GM12878 (cell line): ENCODE measurements around the gene FAM217B. TPM values are rescaled to one million over a fixed set of nuclear protein-coding genes. Genes with fewer than 3 reads are reported as not detected.

Experiments used
- ATAC-seq: fragments of 200-7000 bp; cut with Tn5 transposase; 3 replicates; pipeline ENCODE4 v1.9.1; 2020; ENCODE audit warnings: mild to moderate bottlenecking, moderate library complexity
- BruUV-seq: library from RNA; stranded (reverse); fragments of 400-500 nt; replicated peaks from 2 replicates; lab custom pipeline; 2021; lab: Mats Ljungman, UMichigan
- CTCF ChIA-PET: fragments of 300-600 bp; sonication (Branson Sonifier 250); formaldehyde crosslinking; extraction: SDS; loops from one replicate; lab custom pipeline; 2021; ENCODE audit warnings: inconsistent platforms; lab: Yijun Ruan, JAX
- POLR2A ChIA-PET: fragments of 350-600 bp; formaldehyde crosslinking; extraction: SDS; loops from one replicate; lab custom pipeline; 2021; ENCODE audit warnings: inconsistent platforms; lab: Charles Lee
- RAD21 ChIA-PET: fragments of 300-600 bp; sonication (Branson Sonifier 250); formaldehyde crosslinking; loops from one replicate; lab custom pipeline; 2023; ENCODE audit warnings: antibody characterized with exemption; ENCODE audit not compliant: unreplicated experiment; lab: Charles Lee
- SMC1A ChIA-PET: fragments of 300-600 bp; sonication (Branson Sonifier 250); formaldehyde crosslinking; loops from one replicate; lab custom pipeline; 2023; ENCODE audit not compliant: unreplicated experiment, uncharacterized antibody; lab: Charles Lee
- DNase-seq: peaks from one replicate; pipeline ENCODE4 v3.0.0-alpha.2; 2011; ENCODE audit warnings: low read depth, low spot score
- FAIRE-seq: peaks from 3 replicates; lab custom pipeline; 2011; peaks lifted over from hg19 to GRCh38; lab: Jason Lieb, UNC
- H2AFZ ChIP-seq: 2 replicates; pipeline ENCODE4 v1.6.0; 2011; ENCODE audit warnings: low read depth, low read length, control low read depth; ENCODE audit not compliant: control insufficient read depth
- H3K27ac ChIP-seq: 2 replicates; pipeline ENCODE4 v1.5.1; 2011; ENCODE audit warnings: control low read depth; ENCODE audit not compliant: control insufficient read depth, insufficient read depth
- H3K27me3 ChIP-seq, 2 experiments: replicated peaks in 1 of 2; 2 replicates each; pipeline versions ENCODE4 v1.6.0 to v1.6.1; 2011; ENCODE audit warnings: low read length in 1 of 2; ENCODE audit not compliant: control insufficient read depth in 2 of 2, insufficient read depth in 2 of 2
- H3K36me3 ChIP-seq, 2 experiments: 2 replicates each; pipeline ENCODE4 v1.5.1; 2011; ENCODE audit warnings: low read length in 1 of 2; ENCODE audit not compliant: control insufficient read depth in 2 of 2, insufficient read depth in 2 of 2
- H3K4me1 ChIP-seq: 2 replicates; pipeline ENCODE4 v1.6.1; 2011; ENCODE audit warnings: mild to moderate bottlenecking, low read length, moderate library complexity, mixed read lengths; ENCODE audit not compliant: control insufficient read depth, insufficient read depth
- H3K4me2 ChIP-seq: 2 replicates; pipeline ENCODE4 v1.6.0; 2011; ENCODE audit warnings: control low read depth; ENCODE audit not compliant: control insufficient read depth, insufficient read depth
- H3K4me3 ChIP-seq: fragments of 200-600 bp; sonication (generic); 2 replicates; pipeline ENCODE4 v1.5.1; 2016
- H3K79me2 ChIP-seq: 2 replicates; pipeline ENCODE4 v1.6.0; 2011; ENCODE audit warnings: low read length; ENCODE audit not compliant: control insufficient read depth, insufficient read depth
- H3K9ac ChIP-seq: 2 replicates; pipeline ENCODE4 v1.8.0; 2011; ENCODE audit warnings: low read length, control low read depth, mixed read lengths; ENCODE audit not compliant: control insufficient read depth, insufficient read depth
- H3K9me3 ChIP-seq: replicated peaks from 3 replicates; pipeline ENCODE4 v1.5.1; 2011; ENCODE audit warnings: mild to moderate bottlenecking, low read length; ENCODE audit not compliant: control insufficient read depth, insufficient read depth
- H4K20me1 ChIP-seq: 2 replicates; pipeline ENCODE4 v1.6.0; 2011; ENCODE audit not compliant: control insufficient read depth, insufficient read depth
- BCL11A ChIP-seq: IDR thresholded peaks from 2 replicates; pipeline ENCODE4 v1.6.1; 2011; ENCODE audit warnings: low read depth, low read length
- CBX5 ChIP-seq: sonication (generic); IDR thresholded peaks from 2 replicates; pipeline ENCODE4 v1.6.1; 2016; ENCODE audit warnings: low read depth, moderate library complexity, mild to moderate bottlenecking, inconsistent platforms
- E2F8 ChIP-seq: fragments of 450-650 bp; IDR thresholded peaks from 2 replicates; pipeline ENCODE4 v1.6.1; 2018; ENCODE audit warnings: mild to moderate bottlenecking, low read depth, moderate library complexity; ENCODE audit not compliant: partially characterized antibody
- EED ChIP-seq: sonication (generic); IDR thresholded peaks from 2 replicates; pipeline ENCODE4 v1.6.1; 2016; ENCODE audit warnings: antibody characterized with exemption, low read depth
- HDAC6 ChIP-seq: fragments of 200-600 bp; sonication (generic); IDR thresholded peaks from one replicate; pipeline ENCODE4 v1.8.0; 2017; ENCODE audit warnings: antibody characterized with exemption; ENCODE audit not compliant: unreplicated experiment
- HDGF ChIP-seq: fragments of 450-650 bp; IDR thresholded peaks from 2 replicates; pipeline ENCODE4 v1.6.1; 2016; ENCODE audit warnings: antibody characterized with exemption
- MEF2B ChIP-seq: fragments of 450-650 bp; IDR thresholded peaks from 2 replicates; pipeline ENCODE4 v1.6.1; 2018; ENCODE audit warnings: mild to moderate bottlenecking, moderate library complexity; ENCODE audit not compliant: partially characterized antibody, poor library complexity, severe bottlenecking
- MXI1 ChIP-seq: fragments of 150-350 bp; IDR thresholded peaks from 2 replicates; pipeline ENCODE4 v1.6.1; 2011; ENCODE audit warnings: low read depth, mild to moderate bottlenecking, inconsistent platforms, low read length, improper control_type of control experiment
- POU2F2 ChIP-seq: IDR thresholded peaks from 3 replicates; pipeline ENCODE4 v1.6.1; 2011; ENCODE audit warnings: low read depth, mild to moderate bottlenecking, low read length, borderline replicate concordance
- PRDM15 ChIP-seq: fragments of 450-650 bp; formaldehyde crosslinking; IDR thresholded peaks from 2 replicates; pipeline ENCODE4 v1.4.0; 2020; ENCODE audit warnings: mild to moderate bottlenecking, moderate library complexity
- SMAD1 ChIP-seq: fragments of 450-650 bp; IDR thresholded peaks from 2 replicates; pipeline ENCODE4 v1.6.1; 2018; ENCODE audit warnings: mild to moderate bottlenecking, low read depth; ENCODE audit not compliant: partially characterized antibody
- SMC3 ChIP-seq: IDR thresholded peaks from 2 replicates; pipeline ENCODE4 v1.6.1; 2011; ENCODE audit warnings: low read length, improper control_type of control experiment, borderline replicate concordance
- USF2 ChIP-seq: IDR thresholded peaks from 2 replicates; pipeline ENCODE4 v1.6.1; 2011; ENCODE audit warnings: low read depth, low read length, improper control_type of control experiment, borderline replicate concordance
- ZBTB33 ChIP-seq: fragments of 450-650 bp; IDR thresholded peaks from 2 replicates; pipeline ENCODE4 v1.6.1; 2017; ENCODE audit warnings: mild to moderate bottlenecking
- ZNF622 ChIP-seq: fragments of 450-650 bp; IDR thresholded peaks from 2 replicates; pipeline ENCODE4 v1.6.1; 2017; ENCODE audit warnings: mild to moderate bottlenecking, inconsistent platforms
- WGBS: methylation state at CpG from one replicate; pipeline ENCODE4 v1.1.6; 2016; ENCODE audit warnings: low lambda C conversion rate; ENCODE audit not compliant: insufficient replicate concordance, insufficient coverage; ENCODE audit errors: missing lambda C conversion rate; 5-methylcytosine and 5-hydroxymethylcytosine counted together
- in situ Hi-C: fragments of 300-500 bp; cut with MboI; formaldehyde crosslinking; loops from 9 replicates; pipeline ENCODE4 v1.14.3; 2018; ENCODE audit warnings: mixed read lengths
- intact Hi-C: fragments of 100-400 bp; cut with micrococcal nuclease; formaldehyde crosslinking; loops from one replicate; pipeline ENCODE4 v1.14.2; 2022; ENCODE audit not compliant: unreplicated experiment
- polyA plus RNA-seq, 11 experiments: library from polyadenylated mRNA; depleted of rRNA in 4 of 11; unstranded in 6 of 11; stranded (reverse) in 5 of 11; fragments of >200 nt; fragmentation: Nextera tagmentation in 4 of 11; fragmentation: Illumina TruSeq in 1 of 11; extraction: Ambion mirVana in 4 of 11; extraction: Trizol in 1 of 11; gene quantifications; 1 replicate in 1 of 11; 2 replicates in 10 of 11; pipeline versions ENCODE4 v1.2.1 to v1.2.3, GENCODE V29; 2011 to 2016; ENCODE audit warnings: inconsistent platforms in 2 of 11, missing spikeins in 2 of 11, low read depth in 1 of 11
- total RNA-seq, 4 experiments: library from RNA; depleted of rRNA in 3 of 4; stranded (reverse); fragments of >200 nt in 3 of 4; fragmentation: Illumina TruSeq in 1 of 4; extraction: Trizol in 1 of 4; gene quantifications; 2 replicates each; pipeline versions ENCODE4 v1.2.1 to v1.2.3, GENCODE V29; 2013 to 2021

The FAM217B gene
- total and polyA plus RNA-seq, 10 of the 15 experiments (the other 5 are each of a cell fraction or from before 2014, with no cell fraction given), result 6.3 to 18.3 (median 10.6) TPM

- TSS peak; percentile 75 for BruUV-seq
- no peak overlapping the region for H3K9ac ChIP-seq
- TF ChIP-seq CBX5, result no peak
- no peak for TF ChIP-seq EED
- TF ChIP-seq BCL11A, result no peak
- TF ChIP-seq ZBTB33, result no peak
- TF ChIP-seq HDGF, result no peak
- TF ChIP-seq ZNF622, result no peak
- no peak for TF ChIP-seq USF2
- no peak for TF ChIP-seq PRDM15
- TF ChIP-seq SMAD1, result no peak
- no peak for TF ChIP-seq MXI1
- TF ChIP-seq HDAC6, result no peak
- no peak for TF ChIP-seq MEF2B
- no peak for TF ChIP-seq POU2F2
- no peak for TF ChIP-seq E2F8
- TF ChIP-seq SMC3, result no peak
These were observed 3.0 kb upstream of the FAM217B start for GRCh38 chr20:59937150-59937549.

More at GRCh38 chr20:59937150-59937549, 3.0 kb upstream of the FAM217B start:
- H3K9me3 ChIP-seq, result no peaks in the 10 kb centered on the region
- no peak overlapping the region for H2AFZ ChIP-seq
- H3K27me3 ChIP-seq, result no peaks in the 10 kb centered on the region
- FAIRE-seq (no peak), DNase-seq (no peak), ATAC-seq (no peak)
- no peak overlapping the region for H3K4me2 ChIP-seq
- peaks cover 10% of the 10 kb centered on the region for H3K4me1 ChIP-seq
- H3K36me3 ChIP-seq, result no peaks in the 10 kb centered on the region
- 66% methylated on average over 3 of the region's 3 CpGs for WGBS
- no peaks in the 10 kb centered on the region for H4K20me1 ChIP-seq
- peaks cover 14% of the 10 kb centered on the region for H3K79me2 ChIP-seq
- SMC1A ChIA-PET, result interaction anchor here (1.4 kb wide), 2 partner anchors 9 to 10 kb away, joined by 3 to 6 read pairs; no protein-coding TSS in a partner anchor
- no peak overlapping the region for H3K4me3 ChIP-seq
- H3K27ac ChIP-seq, result no peak overlapping the region
- intact Hi-C loops, result no loop called here
- CTCF ChIA-PET, result interaction anchor here (0.7 to 9.5 kb wide), 5 partner anchors 10 to 1188 kb away, joined by 4 to 173 read pairs (median 5); no protein-coding TSS in a partner anchor
- RAD21 ChIA-PET, result interaction anchor here (1.4 kb wide), 1 partner anchor 10 kb away, joined by 3 read pairs; no protein-coding TSS in a partner anchor
- in situ Hi-C loops, result no loop called here
- POLR2A ChIA-PET, result interaction anchor here (0.6 kb wide), 1 partner anchor 332 kb away, joined by 4 read pairs; no protein-coding TSS in a partner anchor
